ENCODE results near the gene RXRA.

DNA sequence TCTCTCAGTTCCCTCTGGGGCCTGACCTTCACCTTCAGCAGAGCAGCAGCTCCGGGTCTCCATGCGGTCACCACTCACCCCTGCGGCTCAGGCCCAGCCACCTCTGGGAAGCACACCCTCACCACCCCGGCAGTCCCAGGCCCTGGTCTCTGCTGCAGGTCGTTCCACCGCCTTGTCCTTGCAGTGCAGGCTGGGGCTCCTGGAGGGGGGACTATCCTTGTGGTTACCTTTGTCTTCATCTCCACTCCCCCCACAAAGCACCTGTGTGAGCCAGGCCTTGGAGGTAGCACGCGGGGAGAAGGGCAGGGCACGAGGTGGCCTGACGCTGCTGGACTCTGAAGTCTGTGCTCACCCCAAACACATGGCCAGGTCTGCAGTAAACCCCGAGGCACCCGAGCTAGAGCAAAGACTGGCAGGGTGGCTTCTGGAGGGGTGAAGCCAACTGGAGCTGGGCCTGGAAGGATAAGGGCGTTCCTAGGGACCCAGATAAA, 33.2 kb upstream of the RXRA start:
- TF ChIP-seq POLR2A (IDR thresholded peaks at IDR 0.05; ENCODE audit: low read length), result no peak
- TF ChIP-seq GATA1 (IDR thresholded peaks at IDR 0.05; ENCODE audit: low read depth, low read length), result no peak
